SU-DHL-6 (cell line): ENCODE measurements around the gene GLDN.

Source experiments
- H2AFZ ChIP-seq: fragments of 200-600 bp; sonication (generic); 2 replicates; pipeline ENCODE4 v1.6.1; 2014; ENCODE audit warnings: low read depth, mild to moderate bottlenecking, moderate library complexity, mixed read lengths, antibody characterized with exemption, low read length; ENCODE audit not compliant: severe bottlenecking
- H3F3A ChIP-seq: fragments of 200-600 bp; shearing (Covaris generic); 2 replicates; pipeline ENCODE4 v1.6.0; 2016; ENCODE audit warnings: antibody characterized with exemption, mild to moderate bottlenecking; ENCODE audit not compliant: insufficient read depth
- H3K27ac ChIP-seq: fragments of 200-600 bp; sonication (generic); 2 replicates; pipeline ENCODE4 v1.5.1; 2016; ENCODE audit warnings: low read depth, mild to moderate bottlenecking, low read length, moderate library complexity, mixed read lengths
- H3K27me3 ChIP-seq: fragments of 200-600 bp; sonication (generic), shearing (Covaris generic); 2 replicates; pipeline ENCODE4 v1.6.0; 2014; ENCODE audit warnings: mild to moderate bottlenecking, low read length
- H3K36me3 ChIP-seq: fragments of 200-600 bp; sonication (generic); 2 replicates; pipeline ENCODE4 v1.6.1; 2014; ENCODE audit warnings: mild to moderate bottlenecking, low read length, mixed read lengths
- H3K4me2 ChIP-seq: fragments of 300-600, 200-600 bp; shearing (Covaris generic), sonication (generic); 2 replicates; pipeline ENCODE4 v1.6.0; 2014; ENCODE audit warnings: low read length, low read depth, mild to moderate bottlenecking; ENCODE audit not compliant: poor library complexity, severe bottlenecking
- H3K4me3 ChIP-seq: fragments of 200-600 bp; sonication (generic); 2 replicates; pipeline ENCODE4 v1.5.1; 2014; ENCODE audit warnings: antibody characterized with exemption, low read length, mild to moderate bottlenecking, mixed read lengths; ENCODE audit not compliant: insufficient read depth, poor library complexity, severe bottlenecking
- H3K79me2 ChIP-seq: fragments of 200-600 bp; sonication (generic); 2 replicates; pipeline ENCODE4 v1.6.1; 2014; ENCODE audit warnings: mild to moderate bottlenecking, low read length, moderate library complexity; ENCODE audit not compliant: insufficient read depth
- H3K9ac ChIP-seq: fragments of 200-600 bp; sonication (generic); 2 replicates; pipeline ENCODE4 v1.7.0; 2014; ENCODE audit warnings: mild to moderate bottlenecking, low read length
- H3K9me2 ChIP-seq: fragments of 200-600 bp; sonication (generic); replicated peaks from 2 replicates; pipeline ENCODE4 v1.6.1; 2014; ENCODE audit warnings: low read length; ENCODE audit not compliant: insufficient read depth
- H3K9me3 ChIP-seq: fragments of 200-600 bp; sonication (generic); 2 replicates; pipeline ENCODE4 v1.6.1; 2014; ENCODE audit warnings: low read length, mixed read lengths; ENCODE audit not compliant: insufficient read depth
- H4K20me1 ChIP-seq: fragments of 200-600 bp; sonication (generic); 2 replicates; pipeline ENCODE4 v1.6.1; 2014; ENCODE audit warnings: low read depth, mild to moderate bottlenecking, antibody characterized with exemption, low read length, moderate library complexity, mixed read lengths
- CTCF ChIP-seq: fragments of 200-600 bp; sonication (generic); IDR thresholded peaks from one replicate; pipeline ENCODE4 v1.5.1; 2017; ENCODE audit warnings: antibody characterized with exemption, mild to moderate bottlenecking, low read length, moderate library complexity; ENCODE audit not compliant: insufficient read depth, poor library complexity, severe bottlenecking
- EZH2phosphoT487 ChIP-seq: fragments of 200-600 bp; sonication (generic), shearing (Covaris generic); conservative IDR thresholded peaks from 2 replicates; pipeline ENCODE4 v1.6.1; 2018; ENCODE audit warnings: mild to moderate bottlenecking, antibody characterized with exemption, low read length, moderate library complexity, mixed read lengths

Gene GLDN

GRCh38 chr15:51321316-51321715 lies 20.1 kb upstream of the GLDN start:
- H3K9me2 ChIP-seq, result no peaks in the 10 kb centered on the region
- H4K20me1 ChIP-seq, result no peaks in the 10 kb centered on the region
- H3K36me3 ChIP-seq, result no peaks in the 10 kb centered on the region
- no peak overlapping the region for H3K4me3 ChIP-seq
- H3K27ac ChIP-seq, result no peak overlapping the region
- no peak overlapping the region for H3K4me2 ChIP-seq
- H3K9ac ChIP-seq, result no peak overlapping the region
- H2AFZ ChIP-seq, result no peak overlapping the region
- H3K27me3 ChIP-seq, result no peaks in the 10 kb centered on the region
- no peaks in the 10 kb centered on the region for H3K9me3 ChIP-seq
- H3F3A ChIP-seq, result no peaks in the 10 kb centered on the region
- no peaks in the 10 kb centered on the region for H3K79me2 ChIP-seq
- TF ChIP-seq EZH2phosphoT487 (no peak), CTCF (no peak)

- no peak overlapping the region for H3K27ac ChIP-seq
- no peaks in the 10 kb centered on the region for H3K9me3 ChIP-seq
- no peaks in the 10 kb centered on the region for H3K27me3 ChIP-seq
- no peak overlapping the region for H3K9ac ChIP-seq
- no peaks in the 10 kb centered on the region for H4K20me1 ChIP-seq
- no peak overlapping the region for H3K4me3 ChIP-seq
- H3K36me3 ChIP-seq, result no peaks in the 10 kb centered on the region
- H3K9me2 ChIP-seq, result no peaks in the 10 kb centered on the region
- H3K79me2 ChIP-seq, result no peaks in the 10 kb centered on the region
- TF ChIP-seq EZH2phosphoT487 (no peak), CTCF (no peak)
- no peak overlapping the region for H3K4me2 ChIP-seq
- no peak overlapping the region for H2AFZ ChIP-seq
- H3F3A ChIP-seq, result no peaks in the 10 kb centered on the region
Measured at GRCh38 chr15:51322621-51323296, 18.7 kb upstream of the GLDN start.

- Histone ChIP-seq H3K9me3 (no peaks in the 10 kb centered on the region), H3K27ac (no peak overlapping the region), H3K27me3 (no peaks in the 10 kb centered on the region), H4K20me1 (no peaks in the 10 kb centered on the region), H3F3A (no peaks in the 10 kb centered on the region), H2AFZ (no peak overlapping the region), H3K79me2 (no peaks in the 10 kb centered on the region), H3K36me3 (no peaks in the 10 kb centered on the region), H3K9ac (no peak overlapping the region), H3K9me2 (no peaks in the 10 kb centered on the region), H3K4me2 (no peak overlapping the region), H3K4me3 (no peak overlapping the region)
- TF ChIP-seq CTCF (no peak), EZH2phosphoT487 (no peak)
Measured at GRCh38 chr15:51323749-51324148, 17.7 kb upstream of the GLDN start.
